HG02973 (cell line): ENCODE measurements around the gene COPS6.
A peak's percentile ranks its signal among the peaks of the same experiment; 100 is the strongest.

Experiments
- ATAC-seq: cut with Tn5 transposase; IDR thresholded peaks from one replicate; pipeline ENCODE4 v1.9.1; 2021; ENCODE audit warnings: moderate library complexity; ENCODE audit not compliant: unreplicated experiment

Gene COPS6

DNA sequence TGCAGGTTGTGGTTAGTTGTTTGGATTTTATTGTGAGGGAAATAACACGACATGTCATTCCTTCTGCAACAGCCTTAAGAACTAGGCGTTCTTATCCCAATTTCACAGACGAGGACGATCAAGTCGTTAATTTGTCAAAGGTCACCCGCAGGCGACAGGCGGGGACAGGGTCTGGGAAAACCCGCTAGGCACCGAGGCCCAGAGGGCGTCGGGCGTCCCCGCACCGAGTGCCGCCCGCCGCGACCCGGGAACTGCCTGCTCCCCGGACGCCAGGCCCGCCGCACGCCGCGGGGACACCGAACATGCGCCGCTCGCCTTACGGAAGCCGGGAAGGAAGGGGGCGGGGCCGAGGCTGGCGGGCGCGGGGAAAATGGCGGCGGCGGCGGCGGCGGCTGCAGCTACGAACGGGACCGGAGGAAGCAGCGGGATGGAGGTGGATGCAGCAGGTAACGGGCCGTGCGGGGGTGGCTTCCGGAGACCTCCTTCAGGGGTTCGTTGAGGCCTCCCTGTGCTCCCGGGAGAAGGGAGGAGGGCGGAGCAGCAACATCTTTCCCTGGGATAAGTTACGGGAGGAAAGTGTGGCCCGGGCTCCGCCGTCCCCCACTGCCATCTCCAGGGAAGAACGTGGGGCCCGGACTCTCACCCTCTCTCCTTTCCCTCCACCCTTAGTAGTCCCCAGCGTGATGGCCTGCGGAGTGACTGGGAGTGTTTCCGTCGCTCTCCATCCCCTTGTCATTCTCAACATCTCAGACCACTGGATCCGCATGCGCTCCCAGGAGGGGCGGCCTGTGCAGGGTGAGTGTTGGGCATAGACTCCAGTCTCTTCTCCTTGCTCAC, at the start of gene COPS6:
Gene COPS6 (plus strand): TSS at position 349 of the 837 bp plus-strand sequence. CDS start 22 bp downstream, at position 371.
- peak; percentile 47 for ATAC-seq

DNA sequence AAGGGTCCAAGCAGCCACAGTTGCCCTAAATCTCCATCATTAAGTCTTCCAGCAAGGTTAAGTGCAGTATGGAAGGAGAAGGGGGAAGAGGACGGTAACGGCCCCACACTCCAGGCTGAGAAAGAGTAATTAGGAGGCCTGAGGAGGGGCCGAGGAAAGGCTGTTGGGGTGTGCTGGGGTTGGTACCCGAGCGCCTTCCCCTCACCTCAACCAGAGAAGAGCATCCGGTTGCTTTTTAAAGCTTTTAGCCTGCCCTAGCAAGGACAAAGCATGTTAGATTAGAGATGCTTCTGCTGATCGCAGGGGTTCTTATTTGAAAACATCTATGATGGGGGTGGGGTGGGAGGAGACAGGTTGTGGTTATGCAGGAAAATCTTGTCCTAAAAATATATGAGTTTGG, 48.2 kb upstream of the COPS6 start:
- no peak for ATAC-seq

DNA sequence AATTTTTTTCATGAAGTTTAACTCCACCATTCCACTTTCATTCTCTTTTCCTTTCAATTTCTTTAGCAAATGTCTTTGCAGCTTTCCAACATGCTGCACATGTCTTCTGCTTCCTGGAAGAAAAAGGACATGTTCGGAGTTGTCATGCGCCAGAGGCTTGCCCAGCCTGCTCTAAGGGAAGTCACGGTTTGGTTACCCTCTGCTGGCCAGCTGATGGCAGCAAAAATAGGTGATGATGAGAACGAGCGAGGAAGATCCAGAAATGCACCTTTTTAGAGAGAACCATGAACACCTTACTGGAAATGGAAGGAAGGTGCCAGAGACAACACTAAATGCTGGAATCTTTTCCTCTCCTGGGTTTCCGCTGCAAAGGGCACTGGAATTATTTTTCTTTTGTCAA, 44.1 kb upstream of the COPS6 start:
- no peak for ATAC-seq

DNA sequence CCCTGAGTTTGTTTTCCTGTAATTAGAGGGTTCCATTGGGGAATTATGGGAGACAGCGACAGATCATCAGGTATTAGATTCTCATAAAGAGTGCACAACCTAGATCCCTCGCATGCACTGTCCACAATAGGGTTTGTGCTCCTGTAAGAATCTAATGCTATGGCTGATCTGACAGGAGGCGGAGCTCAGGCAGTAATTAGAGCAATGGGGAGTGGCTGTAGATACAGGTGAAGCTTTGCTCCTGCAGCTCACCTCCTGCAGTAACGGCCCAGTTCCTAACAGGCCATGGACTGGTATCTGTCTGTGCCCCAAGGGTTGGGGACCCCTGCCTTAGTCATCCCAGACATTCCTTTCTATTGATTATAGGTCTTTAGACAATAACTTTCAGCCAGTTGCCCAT, 40.1 kb upstream of the COPS6 start:
- no peak for ATAC-seq

DNA sequence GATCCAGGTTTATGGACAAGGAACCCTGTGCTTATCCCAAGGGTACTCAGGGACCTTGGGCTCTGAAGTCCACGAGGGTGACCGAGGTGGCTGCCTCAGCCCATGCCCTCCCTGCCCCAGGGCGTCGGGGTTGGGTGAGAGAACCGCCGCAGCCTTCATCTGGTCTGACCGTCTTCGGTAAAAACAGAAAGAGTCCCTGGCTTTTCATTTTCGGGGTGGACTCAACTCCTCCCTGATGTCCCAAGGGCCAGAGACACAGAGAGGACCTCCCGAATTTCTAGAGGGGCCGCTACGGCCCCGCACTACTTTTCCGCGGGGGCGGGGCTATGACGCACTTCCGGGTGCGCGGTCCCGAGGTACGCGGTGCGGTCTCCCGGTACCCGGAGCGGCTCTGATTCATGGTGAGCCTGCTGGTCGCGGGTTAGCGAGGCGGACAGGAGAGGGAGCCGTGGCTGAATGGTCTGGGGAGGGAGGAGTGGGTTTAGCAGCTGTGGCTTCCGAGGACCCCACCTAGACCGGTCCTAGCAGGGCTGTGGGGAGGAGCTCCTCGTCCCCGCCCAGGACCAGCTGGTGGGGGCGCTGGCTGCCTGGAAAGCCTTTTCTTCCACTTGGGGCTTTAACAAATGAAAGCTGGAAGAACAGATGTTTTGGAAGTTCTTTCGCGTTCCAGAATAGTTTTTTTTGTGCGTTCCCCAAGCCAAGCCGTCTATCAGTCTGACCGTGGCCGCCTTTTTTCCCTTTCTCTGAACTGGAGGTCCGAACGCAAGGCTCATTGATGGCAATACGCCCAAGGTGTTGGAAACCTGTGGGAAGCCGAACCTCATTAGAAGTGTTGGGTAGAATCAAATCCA, 39.1 kb upstream of the COPS6 start, which contains the start of gene ZSCAN21:
Gene ZSCAN21 (plus strand): TSS at position 334 of the 851 bp plus-strand sequence. CDS start 7,233 bp downstream, outside the sequence.
- ATAC-seq: peak; percentile 75

DNA sequence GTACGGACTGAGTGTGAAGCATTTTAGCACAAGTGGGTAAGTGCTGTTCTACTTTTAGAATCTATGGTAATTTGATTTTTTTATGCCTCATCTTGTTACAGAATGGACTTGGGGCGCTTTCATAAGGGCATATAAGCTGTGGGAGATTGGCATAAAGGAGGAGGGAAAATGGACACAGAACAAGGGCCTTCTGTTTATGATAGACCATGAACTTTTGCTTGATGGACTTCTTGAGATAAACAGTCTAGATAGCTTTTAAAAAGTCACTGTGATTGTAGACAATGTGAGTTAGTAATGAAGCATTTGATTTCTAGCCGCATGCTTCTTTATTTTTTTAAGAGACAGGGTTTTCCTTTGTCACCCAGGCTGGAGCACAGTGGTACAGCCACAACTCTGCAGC, 37.2 kb upstream of the COPS6 start:
- no peak for ATAC-seq

DNA sequence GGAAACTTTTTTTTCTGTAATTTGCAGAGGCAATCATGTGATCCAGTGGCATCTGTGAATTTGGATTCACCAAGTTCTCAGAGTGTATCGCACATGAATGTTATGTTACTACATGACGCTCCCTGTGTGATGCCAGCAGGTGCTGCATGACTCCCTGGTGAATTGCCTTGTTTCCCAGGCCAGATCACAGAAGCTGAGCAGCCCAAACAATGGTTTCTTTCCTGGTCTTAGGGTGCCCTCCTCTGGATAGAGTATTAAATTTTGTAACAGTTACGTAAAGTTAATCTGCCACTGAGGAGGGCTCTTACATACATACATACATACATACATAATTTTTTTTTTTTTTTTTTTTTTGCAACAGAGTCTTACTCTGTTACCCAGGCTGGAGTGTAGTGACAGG, 35.6 kb upstream of the COPS6 start:
- ATAC-seq: no peak

DNA sequence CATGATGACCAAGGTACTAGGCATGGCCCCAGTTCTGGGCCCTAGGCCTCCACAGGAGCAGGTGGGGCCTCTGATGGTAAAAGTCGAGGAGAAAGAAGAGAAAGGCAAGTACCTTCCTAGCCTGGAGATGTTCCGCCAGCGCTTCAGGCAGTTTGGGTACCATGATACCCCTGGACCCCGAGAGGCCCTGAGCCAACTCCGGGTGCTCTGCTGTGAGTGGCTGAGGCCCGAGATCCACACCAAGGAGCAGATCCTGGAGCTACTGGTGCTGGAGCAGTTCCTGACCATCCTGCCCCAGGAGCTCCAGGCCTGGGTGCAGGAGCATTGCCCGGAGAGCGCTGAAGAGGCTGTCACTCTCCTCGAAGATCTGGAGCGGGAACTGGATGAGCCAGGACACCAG, 31.8 kb upstream of the COPS6 start:
- ATAC-seq: no peak

DNA sequence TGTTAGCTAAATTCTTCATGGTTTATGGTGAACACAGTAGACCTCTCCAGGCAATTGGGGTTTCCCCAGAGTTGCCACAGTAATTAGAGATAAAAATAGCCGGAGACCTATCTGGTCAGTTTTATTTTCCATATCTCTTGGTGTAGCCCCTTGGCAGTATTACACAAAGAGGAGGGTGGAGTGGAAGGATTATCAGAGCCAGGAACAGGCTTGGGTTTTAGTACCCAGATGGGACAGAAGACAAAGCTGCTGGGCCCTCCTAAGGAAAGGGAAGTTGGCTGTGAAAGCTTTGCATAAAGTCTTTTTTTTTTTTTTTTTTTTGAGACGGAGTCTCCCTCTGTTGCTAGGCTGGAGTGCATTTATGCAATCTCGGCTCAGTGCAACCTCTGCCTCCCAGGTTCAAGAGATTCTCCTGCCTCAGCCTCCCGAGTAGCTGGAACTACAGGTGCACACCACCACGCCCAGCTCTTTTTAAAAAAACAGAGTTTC, 29.5 kb upstream of the COPS6 start:
- no peak for ATAC-seq

DNA sequence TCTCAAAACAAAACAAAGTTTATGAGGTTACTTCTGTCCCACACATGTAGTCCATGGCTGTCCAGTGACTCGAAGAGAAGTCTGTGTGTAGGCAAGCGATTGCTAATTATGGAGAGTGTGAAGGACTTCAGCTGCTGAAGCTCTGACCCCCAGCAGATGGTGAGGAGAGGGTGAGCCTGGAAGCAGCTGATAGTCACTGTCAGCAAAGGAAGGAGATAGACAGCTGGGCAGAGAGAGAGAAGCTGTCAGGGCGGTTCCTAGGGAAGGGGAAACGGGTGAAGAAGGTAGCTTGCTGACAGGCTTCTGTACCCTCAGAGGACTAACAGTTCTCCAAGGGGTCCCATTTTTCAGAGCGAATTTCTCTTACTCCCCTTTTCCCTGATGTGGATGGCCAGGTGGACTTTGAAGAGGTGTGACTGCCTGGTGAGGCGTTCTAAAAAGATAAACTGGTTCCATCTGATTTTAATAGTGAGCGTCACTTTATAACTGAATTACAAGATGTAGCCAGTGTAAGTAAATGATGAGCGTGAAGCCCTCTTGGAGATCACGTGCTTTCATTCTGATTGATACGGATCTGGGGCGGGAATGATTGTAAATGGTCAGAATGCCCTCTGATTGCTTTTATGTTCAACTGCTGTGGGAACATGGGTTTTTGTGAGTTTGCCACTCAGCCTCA, 27.1 kb upstream of the COPS6 start:
- ATAC-seq: no peak

DNA sequence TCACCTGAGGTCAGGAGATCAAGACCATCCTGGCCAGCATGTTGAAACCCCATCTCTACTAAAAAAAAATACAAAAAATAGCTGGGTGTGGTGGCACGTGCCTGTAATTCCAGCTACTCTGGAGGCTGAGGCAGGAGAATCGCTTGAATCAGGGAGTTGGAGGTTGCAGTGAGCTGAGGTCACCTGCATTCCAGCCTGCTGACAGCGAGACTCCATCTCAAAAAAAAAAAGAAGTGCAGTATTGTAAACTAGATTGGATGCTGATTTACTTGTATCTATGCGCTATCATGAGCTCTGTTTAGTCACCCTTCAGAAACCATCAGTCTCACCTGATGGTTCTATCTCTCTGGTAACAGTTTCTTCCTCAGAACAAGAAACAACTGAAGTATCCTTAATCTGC, 25.4 kb upstream of the COPS6 start:
- no peak for ATAC-seq

DNA sequence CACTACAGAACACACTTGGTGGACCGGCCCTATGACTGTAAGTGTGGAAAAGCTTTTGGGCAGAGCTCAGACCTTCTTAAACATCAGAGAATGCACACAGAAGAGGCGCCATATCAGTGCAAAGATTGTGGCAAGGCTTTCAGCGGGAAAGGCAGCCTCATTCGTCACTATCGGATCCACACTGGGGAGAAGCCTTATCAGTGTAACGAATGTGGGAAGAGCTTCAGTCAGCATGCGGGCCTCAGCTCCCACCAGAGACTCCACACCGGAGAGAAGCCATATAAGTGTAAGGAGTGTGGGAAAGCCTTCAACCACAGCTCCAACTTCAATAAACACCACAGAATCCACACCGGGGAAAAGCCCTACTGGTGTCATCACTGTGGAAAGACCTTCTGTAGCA, 24.6 kb upstream of the COPS6 start:
- ATAC-seq: no peak

DNA sequence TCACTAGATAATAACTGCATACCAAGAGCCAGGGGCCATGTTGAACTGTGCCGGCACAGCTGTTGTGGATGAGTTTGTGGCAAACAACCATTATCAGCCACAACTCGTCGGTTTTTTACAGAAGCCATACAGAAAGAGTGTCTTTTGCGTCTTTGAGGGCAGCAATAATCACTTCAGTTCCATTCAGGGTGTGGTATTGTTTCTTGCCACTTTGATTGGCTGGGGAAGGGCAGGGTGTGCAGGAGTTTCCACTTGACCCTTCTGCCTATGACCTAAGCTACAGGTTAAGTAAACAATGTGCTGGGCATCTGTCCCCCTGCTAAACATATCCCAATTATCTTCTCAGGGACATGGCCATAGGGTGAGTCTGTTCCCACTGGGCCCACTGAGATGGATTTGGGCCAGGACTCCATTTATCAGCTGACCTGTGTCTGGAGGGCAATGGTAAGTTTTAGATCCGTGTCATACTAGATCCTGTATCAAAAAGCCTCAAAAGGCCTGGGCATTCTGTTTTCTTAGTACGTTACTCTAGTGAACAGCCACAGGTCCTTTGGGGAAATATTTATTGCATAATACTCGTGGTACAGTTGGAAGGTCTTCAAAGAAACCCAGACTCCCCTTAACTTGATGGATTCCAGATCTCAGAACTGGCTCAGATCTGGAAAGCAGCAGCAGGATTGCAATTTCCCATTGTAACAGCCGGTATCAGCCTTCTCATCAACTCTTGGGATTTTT, 23.1 kb upstream of the COPS6 start:
- ATAC-seq: no peak

DNA sequence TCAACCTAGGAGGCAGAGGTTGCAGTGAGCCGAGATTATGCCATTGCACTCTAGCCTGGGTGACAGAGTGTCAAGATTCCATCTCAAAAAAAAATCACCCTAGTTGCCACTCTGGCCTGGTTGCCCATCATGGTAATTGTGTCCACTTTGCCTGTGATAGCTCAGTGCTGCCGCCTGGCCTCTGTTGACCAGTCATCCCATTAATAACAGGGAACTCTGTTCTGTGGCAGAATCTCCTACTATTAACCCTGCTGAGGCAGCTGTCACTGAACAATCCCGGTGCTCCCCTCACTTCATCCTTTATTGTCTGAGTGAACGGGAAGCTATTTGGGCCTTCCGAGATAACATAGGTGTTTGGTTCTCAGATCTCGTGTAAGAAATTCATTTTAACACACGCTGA, 21.8 kb upstream of the COPS6 start:
- ATAC-seq: no peak

DNA sequence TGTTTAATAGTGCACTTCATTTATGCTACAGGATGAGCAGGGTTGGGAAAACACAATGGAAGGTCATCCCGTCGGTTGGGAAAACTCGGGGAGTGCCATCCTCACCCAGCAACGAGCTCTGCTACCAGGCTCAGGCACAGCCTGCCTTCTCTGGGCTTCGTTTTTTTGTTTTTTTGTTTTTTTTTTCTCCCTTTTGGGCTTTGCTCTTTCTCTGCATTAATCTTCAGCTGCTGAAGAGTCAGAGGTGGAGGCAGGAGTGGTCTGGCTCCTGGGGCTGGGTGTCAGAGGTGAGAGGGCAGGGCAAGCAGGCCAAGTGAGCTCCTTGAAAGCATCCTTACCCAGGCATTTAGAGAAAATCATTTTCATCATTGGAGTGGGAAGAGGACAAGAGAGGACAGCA, 18.8 kb upstream of the COPS6 start:
- ATAC-seq: no peak

DNA sequence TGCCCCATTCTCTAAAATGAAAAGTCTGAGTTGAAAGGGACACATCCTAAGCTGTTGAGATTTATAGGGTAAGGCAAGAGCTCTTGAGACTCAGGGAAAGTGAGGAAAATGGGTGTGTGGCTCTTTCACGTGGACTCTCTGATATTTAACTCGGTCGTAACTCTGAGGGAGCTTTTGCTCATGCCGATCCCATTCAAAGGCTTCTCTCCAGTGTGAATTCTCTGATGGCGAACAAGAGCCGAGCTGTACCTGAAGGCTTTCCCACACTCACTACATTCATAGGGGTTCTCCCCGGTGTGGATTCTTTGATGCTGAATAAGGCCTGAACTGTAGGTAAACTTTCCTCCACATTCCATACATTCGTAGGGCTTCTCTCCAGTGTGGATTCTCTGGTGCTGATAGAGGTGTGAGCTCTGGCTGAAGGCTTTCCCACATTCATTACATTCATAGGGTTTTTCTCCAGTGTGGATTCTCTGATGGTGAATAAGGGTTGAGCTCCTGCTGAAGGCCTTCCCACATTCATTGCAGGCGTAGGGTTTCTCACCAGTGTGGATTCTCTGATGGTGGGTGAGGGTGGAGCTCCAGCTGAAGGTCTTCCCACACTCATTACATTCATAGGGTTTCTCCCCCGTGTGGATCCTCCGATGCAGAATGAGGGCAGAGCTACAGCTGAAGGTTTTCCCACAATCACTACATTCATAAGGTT, 17.6 kb upstream of the COPS6 start:
- no peak for ATAC-seq

DNA sequence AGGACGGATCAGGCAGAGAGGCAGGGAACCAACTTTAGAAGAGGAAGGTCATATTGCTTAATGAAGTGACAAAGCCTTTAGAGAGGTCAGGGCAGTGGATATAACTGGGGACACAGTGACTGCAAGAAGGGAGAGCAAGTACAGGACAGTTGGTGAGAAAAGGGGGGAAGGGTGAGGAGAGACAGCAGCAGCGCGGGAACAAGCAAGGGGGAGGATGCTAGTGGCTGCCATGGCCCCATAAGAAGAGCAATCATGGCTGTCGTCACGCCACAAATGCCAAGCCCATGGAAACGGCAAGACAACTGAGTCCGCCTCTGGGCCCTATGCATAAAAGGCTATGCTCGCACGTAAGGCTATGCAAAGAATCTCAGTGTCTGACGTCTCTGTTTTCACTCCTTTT, 16.3 kb upstream of the COPS6 start:
- ATAC-seq: no peak

DNA sequence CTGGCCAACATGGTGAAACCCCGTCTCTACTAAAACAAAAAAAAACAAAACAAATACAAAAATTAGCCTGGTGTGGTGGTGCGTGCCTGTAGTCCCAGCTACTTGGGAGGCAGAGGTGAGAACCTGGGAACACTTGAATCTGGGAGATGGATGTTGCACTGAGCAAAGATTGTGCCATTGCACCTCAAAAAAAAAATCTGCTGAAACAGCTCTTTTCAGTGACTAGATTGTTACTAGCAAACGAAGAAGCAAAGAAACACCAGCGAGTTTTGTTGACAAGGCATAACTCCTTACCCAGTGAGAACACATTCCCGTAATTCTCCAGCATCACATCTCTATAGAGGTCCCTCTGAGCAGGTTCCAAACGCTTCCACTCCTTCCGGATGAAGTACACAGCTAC, 13.9 kb upstream of the COPS6 start:
- ATAC-seq: no peak

DNA sequence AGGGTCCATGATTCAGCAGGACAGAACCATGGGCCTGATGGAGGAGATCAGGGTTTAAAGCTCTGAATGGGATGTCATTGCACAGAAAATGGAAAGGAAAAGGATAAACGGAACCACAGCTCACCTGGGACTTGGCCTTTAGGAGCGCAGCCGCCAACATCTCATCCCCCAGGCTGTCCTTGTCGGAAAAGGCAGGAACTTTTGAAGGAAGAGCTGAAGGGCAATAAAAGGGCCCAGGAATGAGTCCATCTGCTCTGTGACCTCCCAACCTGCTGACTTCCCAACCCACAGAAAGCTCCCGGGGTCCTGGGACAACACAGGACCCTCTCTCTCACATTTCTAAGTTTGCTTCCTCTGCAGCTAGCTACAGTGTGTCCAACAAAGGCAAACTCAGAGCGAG, 13.4 kb upstream of the COPS6 start:
- ATAC-seq: no peak

DNA sequence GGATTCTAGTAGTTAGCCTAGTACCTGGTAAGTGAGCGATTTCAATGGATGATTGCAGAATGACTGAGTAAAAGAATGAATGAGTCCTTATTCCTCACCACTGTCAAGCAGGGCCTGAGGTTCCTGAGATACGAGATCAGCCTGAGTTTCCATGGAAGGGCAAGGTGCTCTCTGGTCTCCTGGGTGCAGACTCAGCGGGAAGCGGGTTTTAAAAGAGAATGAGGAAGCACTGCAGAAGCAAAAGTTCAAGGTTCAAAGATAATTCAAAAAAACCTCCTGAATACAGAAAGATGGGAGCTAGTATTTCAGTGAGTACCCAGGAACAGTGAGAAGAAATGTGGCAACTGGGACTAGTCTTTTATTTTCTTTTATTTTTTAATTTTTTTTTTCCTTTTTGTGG, 11.6 kb upstream of the COPS6 start:
- no peak for ATAC-seq
